HEK293T (cell line): ENCODE results near the gene UBE3B.

Source experiments
- CTCF ChIA-PET: fragments of 350-600 bp; formaldehyde crosslinking; extraction: SDS; loops from one replicate; lab custom pipeline; 2021; ENCODE audit warnings: antibody characterized with exemption, inconsistent platforms; lab: Yijun Ruan, JAX
- POLR2A ChIA-PET: fragments of 350-600 bp; formaldehyde crosslinking; extraction: SDS; loops from one replicate; lab custom pipeline; 2020; ENCODE audit warnings: antibody characterized with exemption, inconsistent platforms; lab: Yijun Ruan, JAX
- DNase-seq: peaks from one replicate; pipeline ENCODE4 v3.0.0; 2012; ENCODE audit warnings: mixed read lengths; ENCODE audit errors: extremely low spot score
- ARNT ChIP-seq: fragments of 450-650 bp; IDR thresholded peaks from 2 replicates; pipeline ENCODE4 v1.6.1; 2017; ENCODE audit warnings: mild to moderate bottlenecking
- BHLHE40 ChIP-seq: fragments of 450-650 bp; IDR thresholded peaks from 2 replicates; pipeline ENCODE4 v1.6.1; 2016; ENCODE audit warnings: mild to moderate bottlenecking, moderate library complexity, borderline replicate concordance
- CTBP1 ChIP-seq: fragments of 450-650 bp; IDR thresholded peaks from 2 replicates; pipeline ENCODE4 v1.6.1; 2016; ENCODE audit warnings: borderline replicate concordance
- ELF4 ChIP-seq: fragments of 450-650 bp; IDR thresholded peaks from 2 replicates; pipeline ENCODE4 v1.6.1; 2017; ENCODE audit warnings: antibody characterized with exemption
- FOXA1 ChIP-seq: fragments of 450-650 bp; IDR thresholded peaks from 2 replicates; pipeline ENCODE4 v1.6.1; 2016; ENCODE audit warnings: mild to moderate bottlenecking
- FOXK2 ChIP-seq: fragments of 450-650 bp; IDR thresholded peaks from 2 replicates; pipeline ENCODE4 v1.6.1; 2016; ENCODE audit warnings: mild to moderate bottlenecking
- FOXM1 ChIP-seq: fragments of 450-650 bp; IDR thresholded peaks from 2 replicates; pipeline ENCODE4 v1.6.1; 2017; ENCODE audit warnings: mild to moderate bottlenecking, borderline replicate concordance
- HDGF ChIP-seq: fragments of 450-650 bp; IDR thresholded peaks from 2 replicates; pipeline ENCODE4 v1.6.1; 2017; ENCODE audit warnings: antibody characterized with exemption, borderline replicate concordance
- L3MBTL2 ChIP-seq: fragments of 450-650 bp; conservative IDR thresholded peaks from 2 replicates; pipeline ENCODE4 v1.6.1; 2016; ENCODE audit warnings: mild to moderate bottlenecking
- LEF1 ChIP-seq: fragments of 450-650 bp; IDR thresholded peaks from 2 replicates; pipeline ENCODE4 v1.6.1; 2017; ENCODE audit warnings: mild to moderate bottlenecking, borderline replicate concordance
- NFRKB ChIP-seq: fragments of 450-650 bp; IDR thresholded peaks from 2 replicates; pipeline ENCODE4 v1.6.1; 2016; ENCODE audit warnings: mild to moderate bottlenecking, moderate library complexity
- PKNOX1 ChIP-seq: fragments of 450-650 bp; IDR thresholded peaks from 2 replicates; pipeline ENCODE4 v1.6.1; 2016
- SP1 ChIP-seq: fragments of 450-650 bp; IDR thresholded peaks from 2 replicates; pipeline ENCODE4 v1.6.1; 2017
- SUZ12 ChIP-seq: fragments of 450-650 bp; IDR thresholded peaks from 2 replicates; pipeline ENCODE4 v1.6.1; 2016; ENCODE audit warnings: mild to moderate bottlenecking
- TARDBP ChIP-seq: fragments of 450-650 bp; IDR thresholded peaks from 2 replicates; pipeline ENCODE4 v1.6.1; 2016
- ZNF384 ChIP-seq: fragments of 450-650 bp; IDR thresholded peaks from 2 replicates; pipeline ENCODE4 v1.6.1; 2016

Gene UBE3B

GRCh38 chr12:109540526-109541412 is 63.3 kb downstream of the UBE3B start:
- no peak for DNase-seq
- ChIA-PET CTCF (no interaction called here), POLR2A (interaction anchor here (0.7 to 1.5 kb wide), 2 partner anchors 11 to 33 kb away, joined by 3 read pairs; partner anchors contain the start of genes MMAB and MVK)
- no peak for TF ChIP-seq ARNT
- TF ChIP-seq CTBP1, result no peak
- TF ChIP-seq FOXM1, result no peak
- no peak for TF ChIP-seq ELF4
- TF ChIP-seq HDGF, result no peak
- TF ChIP-seq PKNOX1, result no peak
- TF ChIP-seq NFRKB, result no peak
- TF ChIP-seq TARDBP, result no peak
- TF ChIP-seq ZNF384, result no peak
- no peak for TF ChIP-seq FOXA1
- TF ChIP-seq BHLHE40, result no peak
- TF ChIP-seq SUZ12, result no peak
- no peak for TF ChIP-seq FOXK2

- DNase-seq, result no peak
- ChIA-PET CTCF (no interaction called here), POLR2A (interaction anchor here (1.5 kb wide), 1 partner anchor 32 kb away, joined by 3 read pairs; the partner anchor contains the start of genes MMAB and MVK)
- TF ChIP-seq HDGF (no peak), L3MBTL2 (no peak), TARDBP (no peak), LEF1 (no peak), SUZ12 (no peak), CTBP1 (no peak), FOXK2 (no peak)
Observed at GRCh38 chr12:109541413-109541726, 63.9 kb downstream of the UBE3B start.

- no peak for DNase-seq
- POLR2A ChIA-PET, result no interaction called here
Observed at GRCh38 chr12:109542014-109542413, 64.6 kb downstream of the UBE3B start.

GRCh38 chr12:109542876-109543275 is 65.4 kb downstream of the UBE3B start:
- POLR2A ChIA-PET, result no interaction called here
- no peak for DNase-seq
- TF ChIP-seq FOXA1, result no peak
- no peak for TF ChIP-seq LEF1
- no peak for TF ChIP-seq BHLHE40
- no peak for TF ChIP-seq ARNT
- CTCF ChIA-PET, result no interaction called here

More at GRCh38 chr12:109542014-109542413, 64.6 kb downstream of the UBE3B start:
- no peak for TF ChIP-seq SP1
- TF ChIP-seq TARDBP, result no peak
- no peak for TF ChIP-seq L3MBTL2
- no peak for TF ChIP-seq ZNF384
- no peak for TF ChIP-seq HDGF
- TF ChIP-seq NFRKB, result no peak
- TF ChIP-seq FOXA1, result no peak
- no peak for TF ChIP-seq ELF4
- TF ChIP-seq SUZ12, result no peak
- no peak for TF ChIP-seq CTBP1
- TF ChIP-seq LEF1, result no peak
- TF ChIP-seq PKNOX1, result no peak
- TF ChIP-seq FOXK2, result no peak
- TF ChIP-seq BHLHE40, result no peak
- TF ChIP-seq ARNT, result no peak
- no peak for TF ChIP-seq FOXM1
- CTCF ChIA-PET, result no interaction called here

GRCh38 chr12:109544955-109545531 is 67.6 kb downstream of the UBE3B start:
- DNase-seq, result no peak
- CTCF ChIA-PET, result no interaction called here

More at GRCh38 chr12:109544955-109545531, 67.6 kb downstream of the UBE3B start:
- POLR2A ChIA-PET, result no interaction called here
- no peak for TF ChIP-seq SUZ12
- no peak for TF ChIP-seq ZNF384
- TF ChIP-seq SP1, result no peak
- no peak for TF ChIP-seq LEF1
- TF ChIP-seq FOXA1, result no peak
- TF ChIP-seq NFRKB, result no peak
- no peak for TF ChIP-seq TARDBP
- TF ChIP-seq ELF4, result no peak
- no peak for TF ChIP-seq HDGF
- TF ChIP-seq L3MBTL2, result no peak
- TF ChIP-seq ARNT, result no peak
- no peak for TF ChIP-seq PKNOX1
- TF ChIP-seq CTBP1, result no peak
- no peak for TF ChIP-seq FOXK2
- no peak for TF ChIP-seq BHLHE40
- TF ChIP-seq FOXM1, result no peak
